Measurements from ENCODE around the gene SPAG7.

Gene SPAG7

GRCh38 chr17:4950075-4950745, 17.4 kb downstream of the SPAG7 start:
- no peak for DNase-seq (ENCODE audit: low spot score)

GRCh38 chr17:4949321-4950074, 18.1 kb downstream of the SPAG7 start:
- DNase-seq (ENCODE audit: low spot score), result peak; percentile 88

GRCh38 chr17:4948931-4949320, 18.7 kb downstream of the SPAG7 start:
- DNase-seq (ENCODE audit: low spot score), result peak; percentile 71

- DNase-seq (ENCODE audit: low spot score), result peak; percentile 95
Observed at GRCh38 chr17:4948166-4948930, 19.3 kb downstream of the SPAG7 start, which contains the start of gene PFN1. PFN1 (minus strand) TSS chr17:4948530; CDS start chr17:4948394, 136 bp downstream.

- peak; percentile 60 for DNase-seq (ENCODE audit: low spot score)
Observed at GRCh38 chr17:4947411-4948165, 20.0 kb downstream of the SPAG7 start.

- DNase-seq (ENCODE audit: low spot score), result no peak
Observed at GRCh38 chr17:4947010-4947410, 20.6 kb downstream of the SPAG7 start.

- no peak for DNase-seq (ENCODE audit: low spot score)
Observed at GRCh38 chr17:4946312-4946976, 21.2 kb downstream of the SPAG7 start.

- no peak for DNase-seq (ENCODE audit: low spot score)
Observed at GRCh38 chr17:4945944-4946280, 21.7 kb downstream of the SPAG7 start.

- peak; percentile 88 for DNase-seq (ENCODE audit: low spot score)
Observed at GRCh38 chr17:4945176-4945943, 22.3 kb downstream of the SPAG7 start.

GRCh38 chr17:4944554-4945175, 23.0 kb downstream of the SPAG7 start:
- DNase-seq (ENCODE audit: low spot score), result peak; percentile 24

- DNase-seq (ENCODE audit: low spot score), result peak; percentile 62
Observed at GRCh38 chr17:4944163-4944553, 23.5 kb downstream of the SPAG7 start.

GRCh38 chr17:4942760-4943508, 24.7 kb downstream of the SPAG7 start:
- DNase-seq (ENCODE audit: low spot score), result no peak

- DNase-seq (ENCODE audit: low spot score), result no peak
Observed at GRCh38 chr17:4941319-4941610, 26.4 kb downstream of the SPAG7 start.

- peak; percentile 33 for DNase-seq (ENCODE audit: low spot score)
Observed at GRCh38 chr17:4940555-4941318, 26.9 kb downstream of the SPAG7 start.

- peak; percentile 99 for DNase-seq (ENCODE audit: low spot score)
Observed at GRCh38 chr17:4939796-4940554, 27.6 kb downstream of the SPAG7 start, which contains the start of the genes RNF167 and SLC25A11. RNF167 (plus strand) TSS chr17:4940268; CDS start chr17:4940910, 642 bp downstream. SLC25A11 (minus strand) TSS chr17:4940046; CDS start chr17:4939910, 136 bp downstream.

- DNase-seq (ENCODE audit: low spot score), result no peak
Observed at GRCh38 chr17:4939546-4939795, 28.1 kb downstream of the SPAG7 start.

GRCh38 chr17:4938688-4939545, 28.7 kb downstream of the SPAG7 start:
- DNase-seq (ENCODE audit: low spot score), result no peak

All from CD4-positive, alpha-beta T cell treated with Interleukin-2 at 100 ng/mL for 4 hours (primary cell).